GM21529 (cell line): ENCODE results near the gene BLZF1.
"Not testable (repeated sequence)": the region's sequence is repeated elsewhere in the genome, so short reads cannot be mapped to it uniquely, and the experiment has no call there.

Experiments used
- ATAC-seq: cut with Tn5 transposase; IDR thresholded peaks from one replicate; pipeline ENCODE4 v1.9.1; 2021; ENCODE audit not compliant: unreplicated experiment

Gene BLZF1

GRCh38 chr1:169367686-169368405, at the start of gene BLZF1, which contains the start of gene NME7:
BLZF1 (plus strand) TSS chr1:169368195; CDS start chr1:169369523, 1,328 bp downstream.
NME7 (minus strand) TSS chr1:169367797; CDS start chr1:169367710, 87 bp downstream.
- ATAC-seq, result peak; percentile 98

GRCh38 chr1:169318536-169319244, 49.3 kb upstream of the BLZF1 start:
- ATAC-seq, result no peak

- no peak for ATAC-seq
These were observed 46.5 kb upstream of the BLZF1 start for GRCh38 chr1:169321539-169321938.

GRCh38 chr1:169322138-169322537, 45.9 kb upstream of the BLZF1 start:
- ATAC-seq, result no peak

- no peak for ATAC-seq
These were observed 42.9 kb upstream of the BLZF1 start for GRCh38 chr1:169325117-169325516.

- peak; percentile 24 for ATAC-seq
These were observed 41.6 kb upstream of the BLZF1 start for GRCh38 chr1:169326261-169326955.

GRCh38 chr1:169326956-169327268, 41.1 kb upstream of the BLZF1 start:
- peak; percentile 93 for ATAC-seq

- ATAC-seq, result no peak
These were observed 40.1 kb upstream of the BLZF1 start for GRCh38 chr1:169327875-169328274.

- ATAC-seq, result no peak
These were observed 38.6 kb upstream of the BLZF1 start for GRCh38 chr1:169329383-169329782.

GRCh38 chr1:169330927-169331326, 37.1 kb upstream of the BLZF1 start:
- ATAC-seq, result no peak

GRCh38 chr1:169334727-169335126, 33.3 kb upstream of the BLZF1 start:
- not testable (repeated sequence) for ATAC-seq

GRCh38 chr1:169336947-169337715, 30.9 kb upstream of the BLZF1 start:
- not testable (repeated sequence) for ATAC-seq

- no peak for ATAC-seq
These were observed 29.4 kb upstream of the BLZF1 start for GRCh38 chr1:169338617-169339016.

- ATAC-seq, result no peak
These were observed 28.2 kb upstream of the BLZF1 start for GRCh38 chr1:169339773-169340172.

GRCh38 chr1:169340882-169341281, 27.1 kb upstream of the BLZF1 start:
- ATAC-seq, result no peak

GRCh38 chr1:169342096-169342495, 25.9 kb upstream of the BLZF1 start:
- not testable (repeated sequence) for ATAC-seq

- ATAC-seq, result no peak
These were observed 22.5 kb upstream of the BLZF1 start for GRCh38 chr1:169345511-169345910.

- ATAC-seq, result no peak
These were observed 21.9 kb upstream of the BLZF1 start for GRCh38 chr1:169346036-169346589.

- no peak for ATAC-seq
These were observed 20.2 kb upstream of the BLZF1 start for GRCh38 chr1:169347688-169348382.

- ATAC-seq, result no peak
These were observed 19.5 kb upstream of the BLZF1 start for GRCh38 chr1:169348383-169349036.
